ENCODE results near the gene GABRR1. TPM values are rescaled to one million over a fixed set of nuclear protein-coding genes. Genes with fewer than 3 reads are reported as not detected.

GABRR1 gene
- total RNA-seq, 1 donor from 2014 or later, result not detected

DNA sequence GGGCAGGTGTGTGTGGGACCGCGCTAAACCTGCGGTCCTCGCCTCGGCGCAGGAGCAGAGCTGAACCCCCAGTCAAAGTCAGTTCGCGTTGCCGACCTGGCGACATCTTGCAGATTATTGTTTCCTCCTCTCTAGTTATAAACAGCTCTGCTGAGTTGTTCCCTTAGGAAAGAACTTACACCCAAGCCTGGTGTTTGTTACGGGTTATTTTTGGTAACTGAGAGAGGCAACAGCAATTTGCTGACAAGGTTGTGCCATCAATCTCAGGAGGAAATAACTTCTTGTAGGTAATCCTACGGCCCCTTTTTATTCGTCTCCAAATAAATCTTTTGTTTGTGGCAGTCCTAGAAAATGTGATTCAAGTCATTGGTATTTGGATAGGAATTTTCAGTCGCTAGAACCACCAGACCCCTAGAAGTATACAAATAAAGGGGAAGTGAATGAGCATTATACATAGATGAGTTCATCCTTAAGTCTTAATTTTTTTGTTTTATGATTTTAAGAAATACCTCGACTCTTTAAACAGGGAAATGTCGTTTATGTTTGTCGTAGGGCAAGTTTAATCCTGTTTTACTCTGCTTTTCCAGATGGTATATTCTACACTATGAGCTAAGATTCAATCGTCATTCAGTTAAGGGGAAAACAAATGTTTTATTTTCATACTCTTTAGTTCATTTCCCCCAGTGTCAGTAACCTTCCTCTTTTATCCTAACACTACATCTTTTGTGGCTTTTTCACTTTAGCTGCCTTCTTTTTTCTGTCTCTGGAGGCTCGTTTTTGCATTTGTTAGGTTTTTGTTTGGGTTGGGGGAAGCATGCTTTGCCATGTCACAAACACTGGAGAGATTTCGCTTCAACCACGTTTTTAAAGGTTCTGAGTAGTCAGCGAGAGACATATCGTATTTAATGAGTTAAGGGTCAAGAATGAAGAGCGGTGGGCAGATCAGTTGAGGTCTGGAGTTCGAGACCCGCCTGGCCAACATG, 70.1 kb downstream of the GABRR1 start:
- Mint-ChIP-seq H3K27me3 (no peaks in the 10 kb centered on the region), H3K4me3 (peak overlapping the region; percentile 84), H3K9me3 (no peaks in the 10 kb centered on the region), H3K27ac (peak overlapping the region; percentile 76), H3K4me1 (peaks cover 22% of the 10 kb centered on the region), H3K36me3 (ENCODE audit: low read depth) (peaks cover 18% of the 10 kb centered on the region)
- DNase-seq, result no peak
- CTCF ChIA-PET, result interaction anchor here (1.0 to 1.3 kb wide), 3 partner anchors 23 to 66 kb away, joined by 3 read pairs; partner anchors contain the start of gene PNRC1
- TF ChIP-seq, protein P1, sequence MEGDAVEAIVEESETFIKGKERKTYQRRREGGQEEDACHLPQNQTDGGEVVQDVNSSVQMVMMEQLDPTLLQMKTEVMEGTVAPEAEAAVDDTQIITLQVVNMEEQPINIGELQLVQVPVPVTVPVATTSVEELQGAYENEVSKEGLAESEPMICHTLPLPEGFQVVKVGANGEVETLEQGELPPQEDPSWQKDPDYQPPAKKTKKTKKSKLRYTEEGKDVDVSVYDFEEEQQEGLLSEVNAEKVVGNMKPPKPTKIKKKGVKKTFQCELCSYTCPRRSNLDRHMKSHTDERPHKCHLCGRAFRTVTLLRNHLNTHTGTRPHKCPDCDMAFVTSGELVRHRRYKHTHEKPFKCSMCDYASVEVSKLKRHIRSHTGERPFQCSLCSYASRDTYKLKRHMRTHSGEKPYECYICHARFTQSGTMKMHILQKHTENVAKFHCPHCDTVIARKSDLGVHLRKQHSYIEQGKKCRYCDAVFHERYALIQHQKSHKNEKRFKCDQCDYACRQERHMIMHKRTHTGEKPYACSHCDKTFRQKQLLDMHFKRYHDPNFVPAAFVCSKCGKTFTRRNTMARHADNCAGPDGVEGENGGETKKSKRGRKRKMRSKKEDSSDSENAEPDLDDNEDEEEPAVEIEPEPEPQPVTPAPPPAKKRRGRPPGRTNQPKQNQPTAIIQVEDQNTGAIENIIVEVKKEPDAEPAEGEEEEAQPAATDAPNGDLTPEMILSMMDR (IDR thresholded peaks at IDR 0.05), result no peak
- no peak for ATAC-seq (ENCODE audit: low read depth)
- POLR2A ChIA-PET, result interaction anchor here (0.7 to 4.3 kb wide), 6 partner anchors 13 to 491 kb away, joined by 3 to 158 read pairs (median 8); partner anchors contain the start of genes LYRM2, PNRC1 and UBE2J1
- intact Hi-C loops (cut with micrococcal nuclease), result loop anchor here (1.0 to 2.0 kb wide), 6 partner anchors 30 to 672 kb away; partner anchors contain the start of genes MDN1 and RNGTT

GRCh38 chr6:89145956-89146717, 71.0 kb downstream of the GABRR1 start, which contains the start of gene PM20D2:
Gene PM20D2, plus strand, starts transcription at chr6:89146055. Its CDS starts 90 bp downstream, at chr6:89146145.
- peak; percentile 78 for ATAC-seq (ENCODE audit: low read depth)
- intact Hi-C loops (cut with micrococcal nuclease), result loop anchor here (1.0 to 2.0 kb wide), 8 partner anchors 29 to 673 kb away; partner anchors contain the start of genes LYRM2, MDN1 and RNGTT
- TF ChIP-seq, protein P1 (IDR thresholded peaks at IDR 0.05), result no peak
- Mint-ChIP-seq H3K4me1 (peaks cover 22% of the 10 kb centered on the region), H3K4me3 (peak within 1 kb of the TSS; percentile 90), H3K9me3 (no peaks in the 10 kb centered on the region), H3K27ac (peak within 1 kb of the TSS; percentile 92), H3K36me3 (ENCODE audit: low read depth) (peaks cover 11% of the 10 kb centered on the region), H3K27me3 (no peaks in the 10 kb centered on the region)
- DNase-seq, result peak; percentile 72
- POLR2A ChIA-PET, result interaction anchor here (1.2 to 4.3 kb wide), 10 partner anchors 9 to 492 kb away, joined by 3 to 158 read pairs (median 6); partner anchors contain the start of genes LYRM2, PNRC1, RNGTT and UBE2J1
- CTCF ChIA-PET, result interaction anchor here (1.0 to 1.7 kb wide), 6 partner anchors 22 to 226 kb away, joined by 3 to 6 read pairs (median 3); partner anchors contain the start of gene PNRC1

DNA sequence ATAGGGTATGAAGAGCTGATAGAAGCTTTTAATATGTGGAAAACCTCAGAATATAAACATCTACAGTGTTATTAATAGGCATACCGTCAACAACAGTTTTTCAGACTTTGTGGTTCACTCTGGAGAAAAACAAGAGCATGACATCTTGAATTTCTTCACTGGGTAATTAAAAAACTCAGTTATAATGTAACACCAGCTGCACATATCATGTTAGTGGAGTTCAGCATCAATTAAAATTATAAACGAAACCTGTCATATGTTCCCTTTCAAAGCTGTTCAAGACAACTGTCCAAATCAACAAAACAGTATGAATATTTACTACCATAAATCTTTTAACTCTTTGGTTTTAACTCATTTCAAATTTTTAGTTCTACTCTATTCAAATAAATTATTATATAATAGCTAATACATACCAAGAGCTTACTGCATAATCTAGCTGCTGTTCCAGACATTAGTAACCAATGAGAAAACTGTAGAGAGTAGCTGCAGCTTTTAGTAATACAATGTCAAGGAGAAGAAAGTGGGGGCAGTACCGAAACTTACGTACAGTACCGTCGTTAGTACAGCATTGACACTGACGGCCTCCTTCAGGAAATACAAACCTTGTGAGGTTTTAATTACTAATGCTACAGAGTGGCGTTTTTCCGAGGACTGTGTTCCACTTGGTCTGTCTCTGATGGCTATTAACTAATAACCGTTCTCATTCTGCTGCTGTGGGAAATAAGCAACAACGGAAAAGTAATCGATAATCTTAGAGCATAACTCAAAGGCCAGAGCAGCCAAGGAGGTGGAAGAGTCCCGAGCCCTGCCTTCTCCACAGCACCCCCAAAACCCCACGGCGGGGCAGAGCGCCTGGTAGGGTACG, 71.8 kb downstream of the GABRR1 start:
- Mint-ChIP-seq H3K27me3 (no peaks in the 10 kb centered on the region), H3K4me1 (peaks cover 22% of the 10 kb centered on the region), H3K36me3 (ENCODE audit: low read depth) (peaks cover 11% of the 10 kb centered on the region), H3K4me3 (peak overlapping the region; percentile 90), H3K27ac (peak overlapping the region; percentile 92), H3K9me3 (no peaks in the 10 kb centered on the region)
- ATAC-seq (ENCODE audit: low read depth), result peak; percentile 70
- CTCF ChIA-PET, result interaction anchor here (1.0 to 1.7 kb wide), 7 partner anchors 59 to 227 kb away, joined by 3 to 6 read pairs (median 3); partner anchors contain the start of gene PNRC1
- intact Hi-C loops (cut with micrococcal nuclease), result loop anchor here (1.0 to 2.0 kb wide), 2 partner anchors 163 to 493 kb away; partner anchors contain the start of gene LYRM2
- POLR2A ChIA-PET, result interaction anchor here (0.5 to 4.3 kb wide), 12 partner anchors 9 to 1391 kb away, joined by 3 to 158 read pairs (median 6); partner anchors contain the start of genes LYRM2, PNRC1, RNGTT and UBE2J1
- DNase-seq, result no peak
- TF ChIP-seq, protein P1 (IDR thresholded peaks at IDR 0.05), result no peak

DNA sequence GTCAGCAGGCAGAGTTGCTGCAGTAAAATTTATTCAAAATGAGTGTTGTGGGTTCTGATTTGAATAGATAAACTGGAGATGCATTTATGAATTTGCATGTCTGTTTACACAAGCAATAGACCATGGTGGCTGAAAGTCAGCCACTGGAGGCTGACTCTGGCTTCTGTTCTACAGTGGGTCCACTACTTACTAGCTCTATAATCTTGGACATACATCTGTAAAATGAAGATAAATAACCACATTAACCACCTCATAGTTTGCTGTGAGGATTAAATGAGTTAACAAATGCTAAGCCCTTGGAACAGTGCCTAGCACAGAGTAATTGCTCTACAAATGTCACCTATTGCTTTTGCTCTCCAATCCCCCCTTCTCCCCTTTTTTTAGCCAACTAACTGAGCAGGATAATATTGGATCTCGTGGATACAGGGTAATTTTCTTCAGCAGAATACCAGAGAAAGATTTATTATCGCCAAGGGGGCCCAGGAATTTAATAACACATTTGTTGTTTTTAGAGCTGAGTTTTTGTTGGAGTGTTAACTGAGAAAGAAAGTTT, 72.7 kb downstream of the GABRR1 start:
- Mint-ChIP-seq H3K4me3 (no peak overlapping the region), H3K27me3 (no peaks in the 10 kb centered on the region), H3K36me3 (ENCODE audit: low read depth) (peaks cover 6% of the 10 kb centered on the region), H3K4me1 (peaks cover 22% of the 10 kb centered on the region), H3K27ac (no peak overlapping the region), H3K9me3 (no peaks in the 10 kb centered on the region)
- CTCF ChIA-PET, result interaction anchor here (1.0 to 1.7 kb wide), 5 partner anchors 65 to 228 kb away, joined by 3 to 6 read pairs (median 4); no protein-coding TSS in a partner anchor
- ATAC-seq (ENCODE audit: low read depth), result no peak
- no peak for DNase-seq
- TF ChIP-seq, protein P1 (IDR thresholded peaks at IDR 0.05), result no peak
- intact Hi-C loops (cut with micrococcal nuclease), result loop anchor here (2.0 kb wide), 1 partner anchor 494 kb away; the partner anchor contains the start of gene LYRM2
- POLR2A ChIA-PET, result interaction anchor here (0.5 to 4.3 kb wide), 3 partner anchors 62 to 1390 kb away, joined by 6 to 158 read pairs (median 34); partner anchors contain the start of genes PNRC1 and UBE2J1

Data from activated B cell treated with CpG ODN at 0.5 μM for 24 hours (primary cell).